ENCODE data around the gene ATG9A.

ATG9A gene

DNA sequence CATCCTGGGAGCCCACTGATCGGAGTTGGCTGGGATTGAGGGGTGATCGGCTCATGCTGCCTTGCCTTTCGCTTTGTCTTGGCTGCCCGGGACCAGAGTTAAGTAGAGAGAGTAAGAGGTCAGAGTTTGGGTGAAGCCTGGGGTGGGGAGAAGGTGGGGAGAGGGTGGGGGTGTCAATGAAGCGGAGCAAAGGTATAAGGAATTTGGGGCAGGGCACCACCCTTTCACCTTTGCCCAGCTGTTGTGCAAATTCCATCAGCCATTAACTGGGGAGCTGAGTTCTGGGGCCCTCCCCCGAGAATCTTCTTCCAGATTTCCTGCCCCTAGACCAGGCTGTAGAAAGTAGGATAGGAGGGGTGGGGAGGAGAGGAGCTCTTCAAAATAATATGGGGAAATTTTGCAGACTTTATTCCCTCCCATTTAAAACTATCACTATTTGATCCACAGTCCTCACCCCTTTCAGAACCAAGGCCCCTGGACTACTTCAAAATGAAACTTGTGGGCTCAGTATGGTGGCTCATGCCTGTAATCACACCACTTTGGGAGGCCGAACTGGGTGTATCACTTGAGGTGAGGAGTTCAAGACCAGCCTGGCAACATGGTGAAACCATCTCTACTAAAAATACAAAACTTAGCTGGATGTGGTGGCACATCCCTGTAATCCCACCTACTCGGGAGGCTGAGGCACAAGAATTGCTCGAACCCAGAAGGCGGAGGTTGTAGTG lies 59.3 kb downstream of the ATG9A start, which contains the start of gene SLC23A3:
SLC23A3 (minus strand) TSS at position 100 of the 725 bp plus-strand sequence; CDS start at position 55, 45 bp downstream.
- Histone ChIP-seq H3K36me3 (replicated peaks) (peaks cover 16% of the 10 kb centered on the region), H3K4me3 (ENCODE audit: low read depth, low read length) (no peak within 1 kb of the TSS), H3K27me3 (replicated peaks) (no peaks in the 10 kb centered on the region), H3K27ac (no peak within 1 kb of the TSS)
- no peak for DNase-seq
- TF ChIP-seq, protein P1, sequence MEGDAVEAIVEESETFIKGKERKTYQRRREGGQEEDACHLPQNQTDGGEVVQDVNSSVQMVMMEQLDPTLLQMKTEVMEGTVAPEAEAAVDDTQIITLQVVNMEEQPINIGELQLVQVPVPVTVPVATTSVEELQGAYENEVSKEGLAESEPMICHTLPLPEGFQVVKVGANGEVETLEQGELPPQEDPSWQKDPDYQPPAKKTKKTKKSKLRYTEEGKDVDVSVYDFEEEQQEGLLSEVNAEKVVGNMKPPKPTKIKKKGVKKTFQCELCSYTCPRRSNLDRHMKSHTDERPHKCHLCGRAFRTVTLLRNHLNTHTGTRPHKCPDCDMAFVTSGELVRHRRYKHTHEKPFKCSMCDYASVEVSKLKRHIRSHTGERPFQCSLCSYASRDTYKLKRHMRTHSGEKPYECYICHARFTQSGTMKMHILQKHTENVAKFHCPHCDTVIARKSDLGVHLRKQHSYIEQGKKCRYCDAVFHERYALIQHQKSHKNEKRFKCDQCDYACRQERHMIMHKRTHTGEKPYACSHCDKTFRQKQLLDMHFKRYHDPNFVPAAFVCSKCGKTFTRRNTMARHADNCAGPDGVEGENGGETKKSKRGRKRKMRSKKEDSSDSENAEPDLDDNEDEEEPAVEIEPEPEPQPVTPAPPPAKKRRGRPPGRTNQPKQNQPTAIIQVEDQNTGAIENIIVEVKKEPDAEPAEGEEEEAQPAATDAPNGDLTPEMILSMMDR (IDR thresholded peaks at IDR 0.05; ENCODE audit: low read depth, low read length, missing control alignments) = no peak
- in situ Hi-C loops (cut with HindIII; ENCODE audit: low pct_ligation_motif_present, low sequenced_read_pairs) = no loop called here
